Osteoblast (primary cell): ENCODE results near the gene SLC38A6. TPM values are rescaled to one million over a fixed set of nuclear protein-coding genes. Genes with fewer than 3 reads are reported as not detected.

Experiments used
- DNase-seq: peaks from one replicate; pipeline ENCODE4 v3.0.0; 2011; ENCODE audit warnings: low spot score, mixed read lengths; ENCODE audit not compliant: insufficient read length; ENCODE audit errors: missing footprints
- H2AFZ ChIP-seq: 2 replicates; pipeline ENCODE4 v1.6.0; 2011; ENCODE audit warnings: mild to moderate bottlenecking, low read length
- H3K27ac ChIP-seq: 2 replicates; pipeline ENCODE4 v1.5.1; 2011; ENCODE audit warnings: mild to moderate bottlenecking, low read depth, low read length, moderate library complexity
- H3K27me3 ChIP-seq: 2 replicates; pipeline ENCODE4 v1.6.0; 2012; ENCODE audit warnings: mild to moderate bottlenecking, control low read depth, inconsistent platforms, low read length, moderate library complexity; ENCODE audit not compliant: insufficient read depth
- H3K36me3 ChIP-seq: 2 replicates; pipeline ENCODE4 v1.5.1; 2011; ENCODE audit warnings: mild to moderate bottlenecking, low read length, control low read depth, moderate library complexity; ENCODE audit not compliant: insufficient read depth
- H3K4me1 ChIP-seq: 2 replicates; pipeline ENCODE4 v1.5.1; 2011; ENCODE audit warnings: mild to moderate bottlenecking, low read length, control low read depth, moderate library complexity; ENCODE audit not compliant: insufficient read depth
- H3K4me2 ChIP-seq: 2 replicates; pipeline ENCODE4 v1.6.0; 2011; ENCODE audit warnings: mild to moderate bottlenecking, low read length; ENCODE audit not compliant: insufficient read depth
- H3K4me3 ChIP-seq: fragments of 200-600 bp; sonication (generic); 3 replicates; pipeline ENCODE4 v1.5.1; 2012; ENCODE audit warnings: mild to moderate bottlenecking, low read length, inconsistent platforms; ENCODE audit not compliant: insufficient read depth
- H3K79me2 ChIP-seq: 2 replicates; pipeline ENCODE4 v1.6.0; 2012; ENCODE audit warnings: mild to moderate bottlenecking, low read length, control low read depth, inconsistent platforms; ENCODE audit not compliant: insufficient read depth
- H3K9me3 ChIP-seq: 2 replicates; pipeline ENCODE4 v1.5.1; 2011; ENCODE audit warnings: low read depth, low read length, control low read depth
- H4K20me1 ChIP-seq: 2 replicates; pipeline ENCODE4 v1.6.0; 2012; ENCODE audit warnings: mild to moderate bottlenecking, low read length, control low read depth; ENCODE audit not compliant: insufficient read depth
- CTCF ChIP-seq: IDR thresholded peaks from 2 replicates; pipeline ENCODE4 v1.5.1; 2011; ENCODE audit warnings: mild to moderate bottlenecking, low read depth, low read length, moderate library complexity; ENCODE audit errors: extremely low read depth
- total RNA-seq: library from RNA; depleted of rRNA; stranded (reverse); fragments of >200 nt; gene quantifications from 2 replicates; pipeline ENCODE4 v1.2.3, GENCODE V29; 2012

SLC38A6 gene
- total RNA-seq, 1 donor, result 112 TPM

GRCh38 chr14:60956202-60956601 is 24.8 kb upstream of the SLC38A6 start:
- Histone ChIP-seq H3K36me3 (no peaks in the 10 kb centered on the region), H3K79me2 (peaks cover 11% of the 10 kb centered on the region), H3K4me3 (no peak overlapping the region), H3K4me2 (no peak overlapping the region), H4K20me1 (no peaks in the 10 kb centered on the region), H3K27ac (no peak overlapping the region), H3K9me3 (no peaks in the 10 kb centered on the region), H3K4me1 (peaks cover 6% of the 10 kb centered on the region), H2AFZ (no peak overlapping the region), H3K27me3 (no peaks in the 10 kb centered on the region)
- no peak for TF ChIP-seq CTCF
- no peak for DNase-seq

- Histone ChIP-seq H3K27ac (no peak overlapping the region), H3K79me2 (peaks cover 11% of the 10 kb centered on the region), H3K9me3 (no peaks in the 10 kb centered on the region), H3K4me3 (no peak overlapping the region), H4K20me1 (no peaks in the 10 kb centered on the region), H3K4me2 (no peak overlapping the region), H3K4me1 (peaks cover 6% of the 10 kb centered on the region), H3K27me3 (no peaks in the 10 kb centered on the region), H2AFZ (no peak overlapping the region), H3K36me3 (no peaks in the 10 kb centered on the region)
- DNase-seq, result no peak
- no peak for TF ChIP-seq CTCF
Measured at GRCh38 chr14:60956632-60957031, 24.4 kb upstream of the SLC38A6 start.

- Histone ChIP-seq H3K27me3 (no peaks in the 10 kb centered on the region), H3K9me3 (no peaks in the 10 kb centered on the region), H3K79me2 (peaks cover 10% of the 10 kb centered on the region), H3K4me3 (no peak overlapping the region), H3K4me2 (no peak overlapping the region), H4K20me1 (no peaks in the 10 kb centered on the region), H3K27ac (no peak overlapping the region), H2AFZ (no peak overlapping the region), H3K4me1 (no peaks in the 10 kb centered on the region), H3K36me3 (no peaks in the 10 kb centered on the region)
- TF ChIP-seq CTCF, result no peak
- no peak for DNase-seq
Measured at GRCh38 chr14:60958146-60958545, 22.9 kb upstream of the SLC38A6 start.

- TF ChIP-seq CTCF, result no peak
- peaks cover 2% of the 10 kb centered on the region for H3K79me2 ChIP-seq
- H3K27me3 ChIP-seq, result no peaks in the 10 kb centered on the region
- no peak for DNase-seq
- no peak overlapping the region for H2AFZ ChIP-seq
- H3K9me3 ChIP-seq, result no peaks in the 10 kb centered on the region
- no peaks in the 10 kb centered on the region for H3K36me3 ChIP-seq
- H3K27ac ChIP-seq, result no peak overlapping the region
- no peaks in the 10 kb centered on the region for H4K20me1 ChIP-seq
- H3K4me1 ChIP-seq, result peaks cover 8% of the 10 kb centered on the region
- H3K4me3 ChIP-seq, result no peak overlapping the region
- no peak overlapping the region for H3K4me2 ChIP-seq
Measured at GRCh38 chr14:60963761-60964160, 17.3 kb upstream of the SLC38A6 start.
